Activated CD8-positive, alpha-beta memory T cell treated with anti-CD3 and anti-CD28 coated beads, Interleukin-2, amount 10 ng/mL, durations not matched to agents 7 days and 5 days (primary cell): Measurements from ENCODE around the gene HPCA. TPM values are rescaled to one million over a fixed set of nuclear protein-coding genes. Genes with fewer than 3 reads are reported as not detected.

Experiments
- ATAC-seq: fragments of 150-1000 bp; cut with Tn5 transposase; one replicate; pipeline ENCODE4 v1.10.0; 2021; ENCODE audit warnings: moderate library complexity
- CTCF ChIA-PET: fragments of 350-600 bp; sonication (Branson Sonifier 250); formaldehyde crosslinking; loops from one replicate; lab custom pipeline; 2021; ENCODE audit warnings: antibody characterized with exemption; lab: Charles Lee
- DNase-seq: peaks from one replicate; pipeline ENCODE4 v3.0.0-alpha.2; 2020
- H3K27ac Mint-ChIP-seq: one replicate; pipeline ENCODE4 v1.8.0; 2021; ENCODE audit warnings: mild to moderate bottlenecking, mixed read lengths
- H3K27me3 Mint-ChIP-seq: one replicate; pipeline ENCODE4 v1.8.0; 2021; ENCODE audit warnings: mixed read lengths
- H3K36me3 Mint-ChIP-seq: one replicate; pipeline ENCODE4 v1.8.0; 2021; ENCODE audit warnings: mild to moderate bottlenecking, mixed read lengths
- H3K4me1 Mint-ChIP-seq: one replicate; pipeline ENCODE4 v1.8.0; 2021; ENCODE audit warnings: mixed read lengths
- H3K4me3 Mint-ChIP-seq: one replicate; pipeline ENCODE4 v1.8.0; 2021; ENCODE audit warnings: mild to moderate bottlenecking, moderate library complexity, mixed read lengths
- H3K9me3 Mint-ChIP-seq: one replicate; pipeline ENCODE4 v1.8.0; 2022; ENCODE audit warnings: low read depth, mixed read lengths
- total RNA-seq, 2 experiments: library from RNA; stranded (reverse); gene quantifications; one replicate each; pipeline ENCODE4 v1.2.3, GENCODE V29; 2021

The HPCA gene
- total RNA-seq, 2 experiments from 2014 or later, result 0.35 TPM; not detected in 1

DNA sequence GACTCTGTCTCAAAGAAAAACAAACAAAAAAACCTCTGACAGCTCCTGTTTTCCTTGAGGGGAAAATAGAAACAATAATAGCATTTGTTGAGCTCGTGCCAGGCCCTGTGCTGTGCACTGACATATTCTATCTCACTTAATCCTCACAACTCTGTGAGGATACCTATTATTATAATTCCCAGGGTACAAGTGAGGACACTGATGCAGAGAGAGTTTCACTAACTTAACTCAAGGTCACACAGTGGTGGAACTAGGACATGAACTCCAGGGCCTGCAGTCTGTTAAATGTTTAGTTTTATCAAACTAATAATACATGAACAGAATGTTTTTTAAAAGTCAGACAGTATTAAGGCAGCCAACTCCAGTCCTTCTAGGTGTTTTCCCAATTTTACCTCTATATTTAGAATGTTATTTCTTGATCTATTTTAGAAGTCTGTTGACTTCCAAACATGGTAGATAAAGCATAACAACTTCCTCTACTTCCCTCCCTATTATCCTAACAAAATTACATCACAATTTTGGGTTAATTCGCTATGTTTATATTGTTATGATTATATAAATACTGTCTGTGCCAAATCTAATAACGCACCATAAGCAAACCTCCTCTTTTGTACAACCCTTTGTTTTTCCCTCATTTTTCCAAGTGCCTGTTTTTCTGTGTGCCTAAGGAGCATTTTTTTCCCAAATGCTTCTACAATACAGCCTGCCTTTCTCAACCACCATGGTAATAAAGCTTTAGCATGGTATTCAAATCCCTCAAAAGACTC lies 20.5 kb upstream of the HPCA start:
- Mint-ChIP-seq H3K27me3 (peaks cover 14% of the 10 kb centered on the region), H3K27ac (no peak overlapping the region), H3K4me3 (no peak overlapping the region), H3K4me1 (peaks cover 2% of the 10 kb centered on the region), H3K36me3 (peaks cover 15% of the 10 kb centered on the region), H3K9me3 (no peaks in the 10 kb centered on the region)
- no peak for DNase-seq
- no peak for ATAC-seq
- CTCF ChIA-PET, result interaction anchor here (1.6 kb wide), 2 partner anchors 10 to 92 kb away, joined by 3 to 4 read pairs; no protein-coding TSS in a partner anchor

DNA sequence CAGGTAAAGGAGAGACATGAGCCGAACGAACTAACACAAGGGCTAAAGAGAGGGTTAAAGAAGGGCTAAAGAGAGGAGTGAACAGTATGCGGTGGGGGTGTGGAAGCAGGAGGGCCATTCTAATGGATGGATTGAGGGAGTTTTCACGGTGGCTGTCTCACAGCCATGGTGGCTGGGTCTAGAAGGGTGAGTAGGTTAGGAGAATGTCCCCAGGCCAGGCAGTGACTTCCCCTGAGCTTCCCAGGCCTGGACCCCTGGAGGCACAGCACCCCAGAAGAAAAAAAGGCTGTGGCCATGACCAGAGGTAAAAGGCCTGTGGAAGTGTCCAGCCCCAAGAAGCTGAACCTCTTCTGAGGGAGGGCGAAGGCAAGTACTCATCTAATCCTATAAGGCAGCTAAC lies 19.1 kb upstream of the HPCA start:
- peaks cover 10% of the 10 kb centered on the region for H3K4me1 Mint-ChIP-seq
- no peaks in the 10 kb centered on the region for H3K9me3 Mint-ChIP-seq
- DNase-seq (no peak), ATAC-seq (no peak)
- H3K27me3 Mint-ChIP-seq, result peaks cover 25% of the 10 kb centered on the region
- H3K27ac Mint-ChIP-seq, result no peak overlapping the region
- CTCF ChIA-PET, result interaction anchor here (0.6 to 1.6 kb wide), 3 partner anchors 94 to 262 kb away, joined by 3 to 4 read pairs (median 3); no protein-coding TSS in a partner anchor
- H3K36me3 Mint-ChIP-seq, result peaks cover 9% of the 10 kb centered on the region
- no peak overlapping the region for H3K4me3 Mint-ChIP-seq

DNA sequence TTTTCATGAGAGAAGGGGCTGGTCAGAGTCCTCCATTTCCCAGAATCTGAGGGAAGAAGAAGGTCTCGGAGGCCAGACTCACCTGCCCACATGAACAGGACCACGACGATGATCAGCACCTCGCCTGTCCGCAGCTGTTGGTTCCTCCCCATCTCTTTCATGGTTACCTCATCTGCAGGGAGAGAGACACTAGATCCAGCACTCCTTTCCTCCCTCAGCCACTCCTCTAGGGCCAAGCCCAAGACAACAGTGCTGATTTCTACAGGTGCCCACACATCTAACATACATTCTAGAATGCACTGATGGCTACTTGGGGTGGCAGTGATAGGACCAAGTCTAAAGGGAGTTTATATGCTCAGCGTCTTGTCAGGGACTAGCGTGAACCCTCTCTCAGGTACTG lies 18.6 kb upstream of the HPCA start:
- Mint-ChIP-seq H3K36me3 (peaks cover 7% of the 10 kb centered on the region), H3K4me3 (no peak overlapping the region), H3K4me1 (peaks cover 10% of the 10 kb centered on the region), H3K27me3 (peaks cover 28% of the 10 kb centered on the region), H3K27ac (no peak overlapping the region), H3K9me3 (no peaks in the 10 kb centered on the region)
- DNase-seq, result no peak
- ATAC-seq, result no peak
- CTCF ChIA-PET, result interaction anchor here (0.6 to 1.4 kb wide), 2 partner anchors 156 to 263 kb away, joined by 3 read pairs; no protein-coding TSS in a partner anchor

DNA sequence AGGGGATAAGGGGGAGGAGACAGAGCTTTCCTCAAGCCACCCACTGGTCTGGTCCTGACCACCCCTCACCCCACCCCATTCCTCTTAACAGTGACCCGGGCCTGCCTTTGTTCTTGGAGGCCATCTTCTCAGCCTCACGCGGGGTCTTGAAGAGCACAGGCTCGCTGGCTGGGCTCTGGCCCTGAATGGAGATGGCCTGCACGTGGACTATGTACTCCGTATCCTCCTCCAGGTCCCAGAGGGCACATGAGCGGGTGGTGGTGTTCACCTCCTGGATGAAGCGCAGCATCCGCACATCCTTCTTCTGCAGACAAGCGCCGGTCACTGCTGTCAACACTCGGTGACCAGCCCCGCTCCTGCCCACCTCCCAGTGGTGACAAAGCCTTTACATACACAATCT lies 18.2 kb upstream of the HPCA start:
- CTCF ChIA-PET, result interaction anchor here (0.8 kb wide), 1 partner anchor 188 kb away, joined by 3 read pairs; no protein-coding TSS in a partner anchor
- Mint-ChIP-seq H3K27me3 (peaks cover 31% of the 10 kb centered on the region), H3K4me3 (no peak overlapping the region), H3K36me3 (peaks cover 3% of the 10 kb centered on the region), H3K27ac (no peak overlapping the region), H3K9me3 (no peaks in the 10 kb centered on the region), H3K4me1 (peaks cover 10% of the 10 kb centered on the region)
- no peak for ATAC-seq
- DNase-seq, result no peak

DNA sequence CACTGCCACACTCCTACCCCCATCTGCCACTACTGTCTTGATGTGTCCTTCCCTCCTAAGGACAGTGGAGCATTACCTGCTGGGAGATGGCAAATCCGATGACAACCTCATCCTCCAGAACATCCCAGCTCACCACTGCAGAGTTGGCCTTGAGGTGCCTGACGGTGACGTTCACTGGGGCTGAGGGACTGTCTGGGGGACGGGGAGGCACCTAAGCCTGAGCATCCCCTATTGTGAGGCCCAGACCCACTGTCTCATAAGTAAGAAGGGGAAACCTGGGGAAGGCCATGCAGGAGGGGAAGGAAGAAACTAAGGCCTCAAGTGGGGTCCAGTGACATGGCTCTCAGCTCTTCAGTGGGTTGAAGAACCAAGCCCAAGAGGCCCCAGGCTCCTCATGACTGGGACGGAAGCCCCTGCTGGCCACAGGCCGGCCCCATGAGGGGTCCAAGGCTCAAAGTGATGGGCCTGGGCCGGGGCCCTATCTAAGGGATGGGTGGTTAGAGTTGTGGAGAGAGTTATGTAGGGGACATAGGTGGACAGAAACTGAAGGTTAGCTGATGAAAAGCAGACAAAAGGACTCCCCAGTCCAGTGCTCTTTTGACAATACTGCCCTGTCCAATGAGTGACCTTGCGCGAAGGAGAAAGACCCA lies 17.4 kb upstream of the HPCA start:
- DNase-seq (no peak), ATAC-seq (no peak)
- H3K4me3 Mint-ChIP-seq, result no peak overlapping the region
- no peak overlapping the region for H3K27ac Mint-ChIP-seq
- H3K27me3 Mint-ChIP-seq, result peaks cover 34% of the 10 kb centered on the region
- peaks cover 3% of the 10 kb centered on the region for H3K36me3 Mint-ChIP-seq
- no peaks in the 10 kb centered on the region for H3K9me3 Mint-ChIP-seq
- H3K4me1 Mint-ChIP-seq, result peaks cover 10% of the 10 kb centered on the region
- CTCF ChIA-PET, result interaction anchor here (0.8 to 1.8 kb wide), 2 partner anchors 157 to 187 kb away, joined by 3 to 7 read pairs; no protein-coding TSS in a partner anchor

DNA sequence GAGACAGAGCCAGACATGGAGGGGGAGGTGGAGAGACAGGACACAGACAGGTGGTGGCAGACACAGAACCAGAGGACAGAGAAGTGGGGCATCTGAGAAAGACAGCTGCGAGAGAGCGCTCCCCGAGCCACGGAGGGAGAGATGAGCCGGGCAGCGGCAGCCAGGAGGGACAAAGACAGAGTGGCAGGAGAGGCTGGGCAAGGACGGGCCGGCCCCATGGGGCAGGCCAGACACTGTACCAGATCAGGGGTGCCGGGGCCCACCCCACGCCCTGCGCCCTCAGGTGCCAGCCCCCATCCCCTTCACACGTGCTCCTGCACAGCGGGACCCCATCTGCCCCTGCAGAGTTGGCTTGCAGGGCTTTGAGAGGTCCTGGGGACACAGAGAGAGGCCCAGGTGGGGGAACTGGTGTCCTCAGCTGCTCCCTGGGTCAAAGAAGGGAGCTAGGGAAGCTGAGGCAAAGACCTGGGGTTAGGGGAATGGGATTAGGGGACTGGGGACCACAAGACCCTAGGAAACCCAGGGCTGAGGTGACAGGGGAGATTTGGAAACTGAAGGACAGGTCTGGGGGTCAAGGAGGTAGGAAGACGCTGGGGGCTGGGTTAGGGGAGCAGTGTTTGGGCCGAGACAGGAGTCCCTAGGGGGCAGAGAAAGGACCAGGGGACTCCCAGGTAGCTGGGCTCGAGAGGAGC lies 16.2 kb upstream of the HPCA start:
- H3K4me1 Mint-ChIP-seq, result peaks cover 10% of the 10 kb centered on the region
- H3K27me3 Mint-ChIP-seq, result peaks cover 44% of the 10 kb centered on the region
- H3K4me3 Mint-ChIP-seq, result no peak overlapping the region

DNA sequence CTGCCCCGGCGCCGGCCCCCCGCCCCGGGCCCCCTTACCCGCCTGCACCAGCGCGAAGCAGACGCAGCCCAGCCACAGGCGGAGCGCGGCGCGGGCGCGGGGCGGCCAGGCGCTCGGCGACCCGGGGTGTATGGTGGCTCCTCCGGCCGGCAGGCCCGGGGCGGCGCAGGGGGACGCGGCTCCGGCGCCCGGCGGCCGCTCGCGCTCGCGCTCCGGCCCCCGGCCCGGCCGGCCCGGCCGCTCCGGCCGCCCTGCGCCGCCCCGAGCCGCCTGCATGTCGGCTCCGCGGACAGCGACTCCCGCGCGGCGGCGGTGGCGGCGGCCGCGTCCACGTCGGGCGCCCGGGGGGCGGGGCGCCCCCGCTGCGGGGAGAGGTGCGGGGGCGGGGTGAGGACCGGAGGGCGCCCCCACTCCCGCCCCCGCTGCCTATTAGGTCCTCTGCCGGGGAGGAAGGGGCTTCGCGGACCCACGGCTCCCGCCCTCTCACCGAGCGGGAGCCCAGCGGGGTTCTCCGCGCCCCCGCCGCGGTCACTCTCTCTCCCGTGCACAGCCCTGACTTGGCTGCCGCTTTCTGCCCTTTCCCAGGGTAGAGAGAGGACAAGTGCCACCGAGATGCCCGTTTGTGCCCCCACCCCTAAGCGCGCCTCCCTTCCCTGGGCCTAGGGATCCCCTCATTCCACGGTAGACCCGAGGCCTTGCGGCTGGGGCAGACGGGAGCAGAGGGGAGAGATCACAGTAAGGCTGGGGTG lies 15.5 kb upstream of the HPCA start, which contains the start of gene FNDC5:
TSS of gene FNDC5 (minus strand) at position 298 of the 749 bp plus-strand sequence.
- DNase-seq (peak; percentile 37), ATAC-seq (peak; percentile 18)
- no peaks in the 10 kb centered on the region for H3K9me3 Mint-ChIP-seq
- H3K36me3 Mint-ChIP-seq, result no peaks in the 10 kb centered on the region
- CTCF ChIA-PET, result interaction anchor here (0.8 to 6.7 kb wide), 11 partner anchors 9 to 217 kb away, joined by 3 to 101 read pairs (median 4); partner anchors contain the start of genes S100PBP and YARS1
- H3K27me3 Mint-ChIP-seq, result peaks cover 51% of the 10 kb centered on the region
- peaks cover 10% of the 10 kb centered on the region for H3K4me1 Mint-ChIP-seq
- no peak within 1 kb of the TSS for H3K27ac Mint-ChIP-seq
- no peak within 1 kb of the TSS for H3K4me3 Mint-ChIP-seq

More for the DNA sequence above, 16.2 kb upstream of the HPCA start:
- Mint-ChIP-seq H3K27ac (no peak overlapping the region), H3K9me3 (no peaks in the 10 kb centered on the region), H3K36me3 (no peaks in the 10 kb centered on the region)
- CTCF ChIA-PET, result interaction anchor here (1.0 to 1.8 kb wide), 2 partner anchors 21 to 158 kb away, joined by 3 to 7 read pairs; no protein-coding TSS in a partner anchor
- no peak for DNase-seq
- ATAC-seq, result no peak

DNA sequence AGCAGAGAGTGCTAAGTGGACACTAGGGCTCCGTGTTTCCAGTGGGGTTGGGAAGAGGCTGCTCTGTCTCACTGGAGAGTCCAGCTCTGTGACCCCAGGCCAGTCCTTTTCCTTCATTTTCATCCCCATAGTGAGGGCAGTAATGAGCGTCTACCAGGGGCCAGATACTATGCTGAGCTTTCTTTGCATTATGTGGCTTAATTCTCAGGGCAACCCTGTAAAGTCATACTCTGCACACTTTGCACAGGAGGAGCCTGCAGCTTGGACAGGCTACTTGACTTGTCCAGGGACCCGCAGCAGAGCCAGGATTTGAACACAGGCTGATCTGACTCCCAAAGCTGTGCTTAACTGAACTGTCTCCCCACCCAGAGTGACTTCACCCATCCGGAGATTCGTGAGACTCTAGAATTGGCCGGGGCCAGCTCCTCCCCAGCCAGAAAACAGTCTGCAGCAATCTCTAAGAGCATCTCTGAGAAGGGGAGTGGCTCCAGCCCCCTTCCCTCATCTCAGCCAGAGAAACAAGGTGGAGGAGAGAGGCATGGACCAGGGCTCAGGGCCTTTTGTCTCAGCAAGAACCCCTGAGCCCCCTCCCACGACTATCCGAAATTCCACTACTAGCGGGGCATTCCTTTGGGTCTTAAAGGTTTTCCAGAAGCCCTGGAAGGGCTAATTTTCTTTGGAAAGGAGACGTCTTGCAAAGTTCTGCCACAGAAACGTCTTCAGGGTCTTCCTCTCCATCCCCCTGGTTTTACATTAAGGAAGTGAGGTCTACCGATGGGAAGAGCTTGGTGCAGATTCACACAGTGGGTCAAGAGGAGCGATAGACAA lies 14.7 kb upstream of the HPCA start:
- Mint-ChIP-seq H3K4me3 (no peak overlapping the region), H3K4me1 (peaks cover 10% of the 10 kb centered on the region), H3K36me3 (no peaks in the 10 kb centered on the region), H3K27me3 (peaks cover 53% of the 10 kb centered on the region), H3K9me3 (no peaks in the 10 kb centered on the region), H3K27ac (no peak overlapping the region)
- ATAC-seq (peak; percentile 9), DNase-seq (no peak)
- CTCF ChIA-PET, result interaction anchor here (0.7 to 6.7 kb wide), 18 partner anchors 8 to 273 kb away, joined by 3 to 101 read pairs (median 4); partner anchors contain the start of genes S100PBP and YARS1

DNA sequence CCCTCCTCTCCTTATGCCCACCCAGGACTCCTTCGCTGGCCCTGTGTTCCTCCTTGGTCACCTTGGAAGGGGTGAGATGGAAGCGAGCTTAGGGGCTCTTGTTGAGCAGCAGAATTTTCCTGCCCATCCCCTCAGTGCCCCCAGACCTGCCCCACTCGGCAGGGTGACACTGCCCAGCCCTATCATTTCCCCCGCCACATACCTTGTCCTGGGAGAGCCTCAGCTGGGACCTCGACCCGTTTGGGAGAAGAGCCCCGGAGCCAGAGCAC lies 14.2 kb upstream of the HPCA start:
- CTCF ChIA-PET, result interaction anchor here (0.7 to 6.7 kb wide), 19 partner anchors 9 to 274 kb away, joined by 3 to 101 read pairs (median 4); partner anchors contain the start of genes S100PBP and YARS1
- H3K4me1 Mint-ChIP-seq, result peaks cover 10% of the 10 kb centered on the region
- peaks cover 57% of the 10 kb centered on the region for H3K27me3 Mint-ChIP-seq
- H3K36me3 Mint-ChIP-seq, result no peaks in the 10 kb centered on the region
- DNase-seq (no peak), ATAC-seq (no peak)
- no peak overlapping the region for H3K27ac Mint-ChIP-seq
- H3K9me3 Mint-ChIP-seq, result no peaks in the 10 kb centered on the region
- H3K4me3 Mint-ChIP-seq, result no peak overlapping the region

DNA sequence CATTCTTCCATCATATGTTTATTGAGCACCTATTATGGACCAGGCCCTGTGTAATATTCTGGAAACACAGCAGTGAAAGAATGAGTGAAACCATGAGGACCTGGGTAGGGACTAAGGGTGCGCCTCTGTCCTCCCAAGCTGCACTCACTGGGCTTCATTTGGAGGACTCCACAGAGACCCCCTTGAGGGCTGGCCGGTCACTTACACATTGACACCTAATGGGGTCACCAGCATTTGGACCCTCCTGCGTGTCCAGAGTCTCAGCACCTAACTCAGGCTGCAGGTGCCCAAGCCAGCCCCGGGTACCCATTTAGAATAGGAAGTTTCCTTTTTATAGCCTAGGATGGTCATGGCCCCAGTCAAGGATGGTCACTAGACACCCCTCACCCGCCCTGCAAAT lies 12.8 kb upstream of the HPCA start:
- Mint-ChIP-seq H3K9me3 (no peaks in the 10 kb centered on the region), H3K4me3 (no peak overlapping the region), H3K27ac (no peak overlapping the region), H3K4me1 (peaks cover 10% of the 10 kb centered on the region), H3K27me3 (peaks cover 63% of the 10 kb centered on the region), H3K36me3 (no peaks in the 10 kb centered on the region)
- ATAC-seq, result no peak
- CTCF ChIA-PET, result interaction anchor here (0.6 to 6.7 kb wide), 12 partner anchors 11 to 353 kb away, joined by 3 to 101 read pairs (median 4); partner anchors contain the start of genes S100PBP and YARS1
- DNase-seq, result no peak

DNA sequence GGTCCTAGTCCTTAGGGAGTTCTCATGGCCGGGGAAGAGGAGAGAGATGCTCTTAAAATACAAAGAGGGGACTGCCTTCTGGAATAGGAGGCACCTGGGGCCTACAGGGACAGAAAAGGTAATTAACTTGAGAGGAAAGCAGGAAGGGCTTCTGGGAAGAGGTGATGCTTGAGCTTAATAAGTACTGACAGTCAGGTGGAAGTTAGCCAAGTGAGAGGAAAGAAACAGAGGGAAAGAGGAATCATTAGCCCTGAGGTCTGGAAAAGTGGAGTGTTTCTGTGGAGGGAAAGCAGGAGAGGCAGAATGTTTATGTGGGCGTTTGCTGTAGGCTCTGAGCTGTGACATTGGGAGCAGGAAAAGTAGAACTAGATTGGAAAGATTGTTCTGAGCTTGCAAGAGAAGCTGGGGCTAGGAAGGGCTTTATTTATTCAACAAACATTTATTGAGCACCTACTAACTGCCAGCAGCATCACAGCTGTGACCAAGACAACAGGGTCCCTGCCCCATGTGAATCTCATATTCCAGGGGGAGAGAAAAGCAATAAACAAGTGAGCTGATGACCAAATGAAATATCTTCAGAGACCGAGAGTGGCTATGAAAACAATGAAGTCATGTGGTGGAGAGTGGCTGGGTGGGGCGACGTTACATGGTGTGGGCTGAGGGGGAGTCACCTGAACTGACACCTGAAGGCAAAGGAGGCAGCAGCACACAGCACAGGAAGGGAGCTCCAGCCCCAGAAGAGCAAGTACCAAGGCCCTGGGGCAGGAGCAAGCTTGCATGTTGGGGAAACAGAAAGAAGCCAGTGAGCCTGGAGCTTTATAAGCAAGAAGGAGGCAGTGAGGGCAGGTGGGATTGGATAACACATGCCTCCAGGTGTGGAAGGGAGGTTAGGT lies 11.2 kb upstream of the HPCA start:
- no peak overlapping the region for H3K4me3 Mint-ChIP-seq
- no peak for ATAC-seq
- no peaks in the 10 kb centered on the region for H3K36me3 Mint-ChIP-seq
- no peaks in the 10 kb centered on the region for H3K9me3 Mint-ChIP-seq
- DNase-seq, result no peak
- H3K27ac Mint-ChIP-seq, result no peak overlapping the region
- CTCF ChIA-PET, result interaction anchor here (0.6 to 6.7 kb wide), 14 partner anchors 9 to 355 kb away, joined by 3 to 101 read pairs (median 4); partner anchors contain the start of gene AZIN2
- H3K27me3 Mint-ChIP-seq, result peaks cover 51% of the 10 kb centered on the region
- H3K4me1 Mint-ChIP-seq, result peaks cover 8% of the 10 kb centered on the region
